Neural crest cell (in vitro differentiated cells): ENCODE measurements around the gene EVA1C. TPM values are rescaled to one million over a fixed set of nuclear protein-coding genes. Genes with fewer than 3 reads are reported as not detected.

Experiments used
- DNase-seq: peaks from one replicate; pipeline ENCODE4 v3.0.0; 2021; ENCODE audit warnings: low read depth, mixed read lengths, low spot score
- H3K27ac Mint-ChIP-seq: one replicate; pipeline ENCODE4 v1.8.0; 2021; ENCODE audit warnings: mild to moderate bottlenecking, mixed read lengths; ENCODE audit not compliant: unreplicated experiment
- H3K27me3 Mint-ChIP-seq: 2 replicates; pipeline ENCODE4 v1.8.0; 2021; ENCODE audit warnings: low read depth, mild to moderate bottlenecking, mixed read lengths
- H3K36me3 Mint-ChIP-seq: 2 replicates; pipeline ENCODE4 v1.8.0; 2021; ENCODE audit warnings: low read depth, mild to moderate bottlenecking, mixed read lengths
- H3K4me1 Mint-ChIP-seq: 2 replicates; pipeline ENCODE4 v1.8.0; 2021; ENCODE audit warnings: mixed read lengths
- H3K4me3 Mint-ChIP-seq: one replicate; pipeline ENCODE4 v1.8.0; 2021; ENCODE audit warnings: mild to moderate bottlenecking, mixed read lengths
- H3K9me3 Mint-ChIP-seq: 2 replicates; pipeline ENCODE4 v1.8.0; 2021; ENCODE audit warnings: mixed read lengths
- CTCF ChIP-seq: fragments of 200-600 bp; sonication (generic); conservative IDR thresholded peaks from 2 replicates; pipeline ENCODE4 v1.5.0; 2021; ENCODE audit warnings: antibody characterized with exemption, mild to moderate bottlenecking
- total RNA-seq: library from RNA; stranded (reverse); gene quantifications from 2 replicates; pipeline ENCODE4 v1.2.1, GENCODE V29; 2021

EVA1C gene
- total RNA-seq, 1 donor from 2014 or later, result not detected

GRCh38 chr21:32423320-32424190 lies 11.0 kb downstream of the EVA1C start:
- TF ChIP-seq CTCF, result no peak
- Mint-ChIP-seq H3K4me1 (no peaks in the 10 kb centered on the region), H3K27ac (no peak overlapping the region), H3K36me3 (peaks cover 6% of the 10 kb centered on the region), H3K4me3 (no peak overlapping the region), H3K9me3 (peaks cover 6% of the 10 kb centered on the region), H3K27me3 (peaks cover 9% of the 10 kb centered on the region)
- no peak for DNase-seq

- H3K27ac Mint-ChIP-seq, result no peak overlapping the region
Observed at GRCh38 chr21:32424191-32424535, 11.7 kb downstream of the EVA1C start.

GRCh38 chr21:32424674-32425073 lies 12.2 kb downstream of the EVA1C start:
- Mint-ChIP-seq H3K36me3 (peaks cover 6% of the 10 kb centered on the region), H3K27me3 (peaks cover 9% of the 10 kb centered on the region), H3K9me3 (peaks cover 6% of the 10 kb centered on the region), H3K4me3 (no peak overlapping the region), H3K4me1 (no peaks in the 10 kb centered on the region), H3K27ac (no peak overlapping the region)
- DNase-seq, result no peak
- TF ChIP-seq CTCF, result no peak

More at GRCh38 chr21:32424191-32424535, 11.7 kb downstream of the EVA1C start:
- H3K27me3 Mint-ChIP-seq, result peaks cover 9% of the 10 kb centered on the region
- peaks cover 6% of the 10 kb centered on the region for H3K9me3 Mint-ChIP-seq
- H3K4me1 Mint-ChIP-seq, result no peaks in the 10 kb centered on the region
- TF ChIP-seq CTCF, result no peak
- H3K4me3 Mint-ChIP-seq, result no peak overlapping the region
- peaks cover 6% of the 10 kb centered on the region for H3K36me3 Mint-ChIP-seq
- no peak for DNase-seq

GRCh38 chr21:32425628-32426027 lies 13.1 kb downstream of the EVA1C start:
- no peaks in the 10 kb centered on the region for H3K4me1 Mint-ChIP-seq
- TF ChIP-seq CTCF, result no peak
- no peak overlapping the region for H3K4me3 Mint-ChIP-seq
- H3K36me3 Mint-ChIP-seq, result peaks cover 6% of the 10 kb centered on the region
- peaks cover 9% of the 10 kb centered on the region for H3K27me3 Mint-ChIP-seq
- DNase-seq, result no peak
- no peak overlapping the region for H3K27ac Mint-ChIP-seq
- H3K9me3 Mint-ChIP-seq, result peaks cover 9% of the 10 kb centered on the region

GRCh38 chr21:32426066-32426465 lies 13.6 kb downstream of the EVA1C start:
- peaks cover 9% of the 10 kb centered on the region for H3K27me3 Mint-ChIP-seq

More at GRCh38 chr21:32426066-32426465, 13.6 kb downstream of the EVA1C start:
- Mint-ChIP-seq H3K27ac (no peak overlapping the region), H3K9me3 (peaks cover 9% of the 10 kb centered on the region), H3K4me3 (no peak overlapping the region), H3K4me1 (no peaks in the 10 kb centered on the region), H3K36me3 (peaks cover 6% of the 10 kb centered on the region)
- DNase-seq, result no peak
- no peak for TF ChIP-seq CTCF
